Gastroesophageal sphincter (tissue), 4 donors: ENCODE measurements around the gene LAMC2. TPM values are rescaled to one million over a fixed set of nuclear protein-coding genes. Genes with fewer than 3 reads are reported as not detected.

Experiments
- ATAC-seq: fragments of 150-250 bp; one replicate; pipeline ENCODE4 v1.9.1; 2016; ENCODE audit warnings: mild to moderate bottlenecking, moderate library complexity
- H3K27ac ChIP-seq, 4 donors: fragments of 200-600 bp; sonication (generic) in 3 of 4; 1 replicate in 3 of 4; 2 replicates in 1 of 4; pipeline ENCODE4 v1.5.1; 2016 to 2019
- H3K27me3 ChIP-seq: fragments of 200-600 bp; sonication (generic); one replicate; pipeline ENCODE4 v1.5.1; 2019
- H3K36me3 ChIP-seq, 2 donors: fragments of 200-600 bp; sonication (generic); one replicate each; pipeline ENCODE4 v1.5.1; 2019; ENCODE audit warnings: control low read depth in 1 of 2
- H3K4me1 ChIP-seq, 3 donors: fragments of 200-600 bp; sonication (generic); 1 replicate in 2 of 3; 2 replicates in 1 of 3; pipeline ENCODE4 v1.5.1; 2016 to 2019; ENCODE audit warnings: control low read depth in 2 of 3
- H3K4me3 ChIP-seq, 2 donors: fragments of 200-600 bp; sonication (generic); one replicate each; pipeline ENCODE4 v1.5.1; 2019; ENCODE audit warnings: mild to moderate bottlenecking in 1 of 2, moderate library complexity in 1 of 2
- H3K9me3 ChIP-seq, 3 donors: fragments of 200-600 bp; sonication (generic); one replicate each; pipeline ENCODE4 v1.5.1; 2017 to 2019; ENCODE audit warnings: control low read depth in 2 of 3
- EP300 ChIP-seq: sonication (generic); formaldehyde crosslinking; IDR thresholded peaks from one replicate; pipeline ENCODE4 v1.6.1; 2017; ENCODE audit warnings: antibody characterized with exemption, mild to moderate bottlenecking
- POLR2A ChIP-seq, 2 donors: fragments of 450-650 bp; IDR thresholded peaks; one replicate each; pipeline ENCODE4 v1.6.1; 2017; ENCODE audit warnings: antibody characterized with exemption in 2 of 2, mild to moderate bottlenecking in 2 of 2, moderate library complexity in 1 of 2
- POLR2AphosphoS5 ChIP-seq: sonication (generic); formaldehyde crosslinking; IDR thresholded peaks from one replicate; pipeline ENCODE4 v1.6.1; 2017; ENCODE audit warnings: antibody characterized with exemption
- WGBS, 2 donors: methylation state at CpG; one replicate each; pipeline ENCODE4 v1.1.5; 2018; ENCODE audit warnings: low coverage in 1 of 2; 5-methylcytosine and 5-hydroxymethylcytosine counted together
- total RNA-seq, 4 donors: library from RNA; depleted of rRNA; stranded (reverse); fragments of >200 nt; gene quantifications; one replicate each; pipeline ENCODE4 v1.1.0, GENCODE V29; 2016
- TF ChIP-seq, protein P1 (sequence below), 4 experiments: fragments of 200-600 bp in 2 of 4; fragments of 450-650 bp in 2 of 4; sonication (generic) in 1 of 4; IDR thresholded peaks; one replicate each; pipeline ENCODE4 v1.5.1; 2017 to 2019; ENCODE audit warnings: antibody characterized with exemption in 4 of 4, mild to moderate bottlenecking in 2 of 4, moderate library complexity in 2 of 4

Gene LAMC2
- total RNA-seq, 4 donors from 2014 or later: 10.2 to 43.4 (median 18.4) TPM

DNA sequence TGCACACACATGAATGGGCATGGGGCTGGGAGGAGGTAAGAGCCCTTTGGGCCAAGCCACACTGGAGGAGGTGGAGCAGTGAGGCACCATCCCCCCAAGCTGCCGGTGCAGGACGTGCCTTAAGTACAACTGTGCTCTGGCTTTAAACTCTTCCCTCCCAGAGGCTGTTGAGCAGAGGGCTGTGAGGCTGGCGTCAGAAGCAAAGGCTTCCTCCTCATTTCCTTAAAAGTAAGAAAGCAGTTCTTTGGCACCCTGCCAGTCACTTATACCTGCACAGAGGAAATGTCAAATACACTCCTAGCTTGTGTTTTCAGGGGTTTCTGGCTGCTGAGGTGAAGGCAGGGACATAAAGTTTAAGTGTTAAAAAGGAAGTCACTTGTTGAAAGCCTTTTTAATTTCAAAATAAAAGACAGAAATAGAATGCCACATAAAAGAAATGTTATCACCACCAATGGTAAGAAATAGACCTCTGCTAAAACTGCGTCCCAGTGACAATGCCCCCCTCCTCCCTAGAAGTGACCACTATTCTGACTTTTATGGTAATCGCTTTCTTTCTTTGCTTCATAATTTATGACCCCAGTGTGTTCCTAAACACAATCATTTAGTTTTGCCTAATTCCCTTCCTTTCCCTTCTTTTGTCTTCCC is 33.0 kb downstream of the LAMC2 start:
- TF ChIP-seq EP300: no peak
- TF ChIP-seq POLR2A (IDR thresholded peaks at IDR 0.05): peak in 1 of 2 donors; percentile 12
- TF ChIP-seq POLR2AphosphoS5: peak; percentile 40
- ATAC-seq: peak; percentile 82
- H3K4me1 ChIP-seq: peaks cover 0 to 38% (median 10%) of the 10 kb centered on the region in 3 donors
- H3K36me3 ChIP-seq: no peaks in the 10 kb centered on the region
- peak overlapping the region; percentile 54 to 89 (median 78) for H3K27ac ChIP-seq
- no peaks in the 10 kb centered on the region for H3K9me3 ChIP-seq
- 19 to 28% methylated on average over 2 to 3 of the region's 5 CpGs for WGBS, 2 donors
- no peak overlapping the region for H3K4me3 ChIP-seq
- H3K27me3 ChIP-seq: no peaks in the 10 kb centered on the region

DNA sequence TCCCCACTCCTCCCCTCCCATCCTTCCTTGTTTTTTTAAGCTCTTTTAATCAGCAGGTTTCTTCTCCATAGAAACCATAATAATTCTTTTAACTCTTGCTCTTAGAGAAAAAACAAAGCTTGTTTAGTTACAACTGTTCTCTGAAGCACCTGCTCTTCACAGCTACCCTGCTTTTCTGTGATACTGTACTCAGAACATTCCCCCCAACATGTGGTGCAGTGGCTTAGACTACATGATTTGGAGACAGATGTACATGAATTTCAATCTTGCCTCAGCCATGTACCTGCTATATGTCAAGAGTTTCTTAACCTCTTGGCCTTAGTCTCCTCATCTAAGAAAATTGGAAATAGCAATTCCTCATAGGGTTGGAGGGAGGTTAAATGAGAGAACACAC is 33.5 kb downstream of the LAMC2 start:
- Histone ChIP-seq H3K27me3 (no peaks in the 10 kb centered on the region), H3K27ac (peak overlapping the region; percentile 54 to 89 (median 78))
- TF ChIP-seq POLR2A (IDR thresholded peaks at IDR 0.05) (no peak), EP300 (no peak), POLR2AphosphoS5 (no peak)
- TF ChIP-seq, protein P1, sequence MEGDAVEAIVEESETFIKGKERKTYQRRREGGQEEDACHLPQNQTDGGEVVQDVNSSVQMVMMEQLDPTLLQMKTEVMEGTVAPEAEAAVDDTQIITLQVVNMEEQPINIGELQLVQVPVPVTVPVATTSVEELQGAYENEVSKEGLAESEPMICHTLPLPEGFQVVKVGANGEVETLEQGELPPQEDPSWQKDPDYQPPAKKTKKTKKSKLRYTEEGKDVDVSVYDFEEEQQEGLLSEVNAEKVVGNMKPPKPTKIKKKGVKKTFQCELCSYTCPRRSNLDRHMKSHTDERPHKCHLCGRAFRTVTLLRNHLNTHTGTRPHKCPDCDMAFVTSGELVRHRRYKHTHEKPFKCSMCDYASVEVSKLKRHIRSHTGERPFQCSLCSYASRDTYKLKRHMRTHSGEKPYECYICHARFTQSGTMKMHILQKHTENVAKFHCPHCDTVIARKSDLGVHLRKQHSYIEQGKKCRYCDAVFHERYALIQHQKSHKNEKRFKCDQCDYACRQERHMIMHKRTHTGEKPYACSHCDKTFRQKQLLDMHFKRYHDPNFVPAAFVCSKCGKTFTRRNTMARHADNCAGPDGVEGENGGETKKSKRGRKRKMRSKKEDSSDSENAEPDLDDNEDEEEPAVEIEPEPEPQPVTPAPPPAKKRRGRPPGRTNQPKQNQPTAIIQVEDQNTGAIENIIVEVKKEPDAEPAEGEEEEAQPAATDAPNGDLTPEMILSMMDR (IDR thresholded peaks at IDR 0.05): no peak

DNA sequence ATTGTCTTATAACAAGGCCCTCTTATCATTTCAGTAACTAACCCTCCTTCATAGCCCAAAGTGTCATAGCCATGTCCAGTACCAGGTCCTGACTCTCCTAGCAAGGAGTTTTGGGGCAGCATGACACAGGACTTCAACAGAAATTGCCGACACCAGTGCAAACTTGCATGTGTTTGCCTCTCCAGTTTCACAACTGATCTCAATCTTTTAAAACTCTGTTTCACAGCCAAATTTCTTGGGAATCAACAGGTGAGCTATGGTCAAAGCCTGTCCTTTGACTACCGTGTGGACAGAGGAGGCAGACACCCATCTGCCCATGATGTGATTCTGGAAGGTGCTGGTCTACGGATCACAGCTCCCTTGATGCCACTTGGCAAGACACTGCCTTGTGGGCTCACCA is 36.8 kb downstream of the LAMC2 start:
- H3K9me3 ChIP-seq: no peaks in the 10 kb centered on the region
- no peak overlapping the region for H3K4me3 ChIP-seq
- ATAC-seq: no peak
- H3K36me3 ChIP-seq: peaks cover 0 to 4% of the 10 kb centered on the region in 2 donors
- WGBS, 2 donors: 89 to 100% methylated on average over 2 to 3 of the region's 3 CpGs
- H3K27me3 ChIP-seq: no peaks in the 10 kb centered on the region
- peaks cover 0 to 22% (median 7%) of the 10 kb centered on the region in 3 donors for H3K4me1 ChIP-seq
- H3K27ac ChIP-seq: peak overlapping the region in 1 of 4 donors; percentile 7
- TF ChIP-seq POLR2A (IDR thresholded peaks at IDR 0.05) (no peak), EP300 (no peak), POLR2AphosphoS5 (no peak)
- TF ChIP-seq, protein P1 (IDR thresholded peaks at IDR 0.05): no peak

More for the DNA sequence above, 33.5 kb downstream of the LAMC2 start:
- Histone ChIP-seq H3K9me3 (no peaks in the 10 kb centered on the region), H3K4me1 (peaks cover 0 to 38% (median 10%) of the 10 kb centered on the region in 3 donors), H3K4me3 (no peak overlapping the region), H3K36me3 (no peaks in the 10 kb centered on the region)
- no peak for ATAC-seq

DNA sequence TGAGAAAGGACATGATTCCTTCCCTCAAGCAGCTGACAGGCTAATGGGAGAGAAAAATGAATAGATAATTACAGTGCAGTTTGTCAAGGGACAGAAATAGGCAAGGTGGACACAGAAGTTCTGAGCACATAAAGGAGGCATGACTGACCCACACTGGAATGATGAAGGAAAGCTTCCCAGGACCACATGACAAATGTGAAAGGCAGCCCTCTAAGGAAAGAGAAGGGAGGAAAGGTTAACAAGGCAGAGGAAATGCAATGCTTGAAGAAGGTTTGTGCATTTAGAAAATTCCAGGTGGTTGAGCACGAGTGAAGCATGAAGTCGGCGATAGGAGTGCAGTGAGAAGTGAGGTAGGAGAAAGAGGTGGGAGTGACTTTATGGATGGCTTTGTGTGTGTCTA is 37.4 kb downstream of the LAMC2 start:
- TF ChIP-seq EP300: no peak
- TF ChIP-seq POLR2A (IDR thresholded peaks at IDR 0.05): no peak
- no peak for TF ChIP-seq POLR2AphosphoS5
- TF ChIP-seq, protein P1 (IDR thresholded peaks at IDR 0.05): no peak
- Histone ChIP-seq H3K9me3 (no peaks in the 10 kb centered on the region), H3K27me3 (no peaks in the 10 kb centered on the region), H3K4me1 (peaks cover 0 to 16% (median 5%) of the 10 kb centered on the region in 3 donors), H3K27ac (no peak overlapping the region), H3K4me3 (no peak overlapping the region), H3K36me3 (peaks cover 0 to 4% of the 10 kb centered on the region in 2 donors)
- 76 to 91% methylated on average over 3 of the region's 3 CpGs for WGBS, 2 donors
- no peak for ATAC-seq

DNA sequence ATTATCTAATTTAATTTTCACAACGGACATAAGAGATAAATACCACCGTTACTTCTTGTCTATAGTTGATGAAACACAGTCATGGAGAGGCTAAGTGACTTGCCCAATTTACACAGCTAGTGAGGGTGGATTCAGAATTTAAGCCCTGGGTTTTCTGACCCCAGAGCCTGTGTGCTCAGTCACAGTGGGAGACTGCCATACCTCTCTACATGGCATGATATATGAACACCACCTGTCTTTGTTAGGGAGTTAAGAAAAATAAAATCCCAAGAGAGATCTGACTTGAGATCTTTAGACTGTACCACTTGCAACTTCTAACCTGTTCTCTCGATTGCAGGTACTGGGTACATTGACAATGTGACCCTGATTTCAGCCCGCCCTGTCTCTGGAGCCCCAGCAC is 40.3 kb downstream of the LAMC2 start:
- Histone ChIP-seq H3K9me3 (no peaks in the 10 kb centered on the region), H3K4me1 (peaks cover 0 to 3% (median 0%) of the 10 kb centered on the region in 3 donors), H3K27ac (no peak overlapping the region), H3K36me3 (peaks cover 0 to 4% of the 10 kb centered on the region in 2 donors), H3K4me3 (no peak overlapping the region), H3K27me3 (no peaks in the 10 kb centered on the region)
- WGBS, 2 donors: 65 to 76% methylated on average over 2 to 3 of the region's 4 CpGs
- ATAC-seq: no peak
- TF ChIP-seq, protein P1 (IDR thresholded peaks at IDR 0.05): no peak
- no peak for TF ChIP-seq POLR2A (IDR thresholded peaks at IDR 0.05)
- TF ChIP-seq EP300: no peak
- no peak for TF ChIP-seq POLR2AphosphoS5
